Upper lobe of left lung (tissue), 6 donors: ENCODE data around the gene MYOM1. TPM values are rescaled to one million over a fixed set of nuclear protein-coding genes. Genes with fewer than 3 reads are reported as not detected.
A peak's percentile ranks its signal among the peaks of the same experiment; 100 is the strongest.

ENCODE experiments used
- ATAC-seq, 2 donors: fragments of 200-7000 bp; cut with Tn5 transposase; one replicate each; pipeline ENCODE4 v1.9.1; 2022; ENCODE audit warnings: mild to moderate bottlenecking in 2 of 2, moderate library complexity in 2 of 2; ENCODE audit not compliant: low FRiP score in 2 of 2
- DNase-seq, 2 donors: peaks; one replicate each; pipeline ENCODE4 v3.0.0-alpha.2; 2019 to 2020
- H3K27ac ChIP-seq, 4 donors: fragments of 200-600 bp; sonication (generic); one replicate each; pipeline ENCODE4 v1.5.1; 2016 to 2019
- H3K27me3 ChIP-seq, 4 donors: fragments of 200-600 bp; sonication (generic); one replicate each; pipeline ENCODE4 v1.5.1; 2017 to 2019
- H3K36me3 ChIP-seq, 4 donors: fragments of 200-600 bp; sonication (generic); one replicate each; pipeline ENCODE4 v1.5.1; 2016 to 2019
- H3K4me1 ChIP-seq, 4 donors: fragments of 200-600 bp; sonication (generic); one replicate each; pipeline ENCODE4 v1.5.1; 2018 to 2019
- H3K4me3 ChIP-seq, 4 donors: fragments of 200-600 bp; sonication (generic); one replicate each; pipeline ENCODE4 v1.5.1; 2017 to 2019; ENCODE audit warnings: mild to moderate bottlenecking in 2 of 4, moderate library complexity in 1 of 4
- H3K9me3 ChIP-seq, 4 donors: fragments of 200-600 bp; sonication (generic); one replicate each; pipeline ENCODE4 v1.5.1; 2018 to 2019
- EP300 ChIP-seq, 4 donors: sonication (generic); formaldehyde crosslinking; IDR thresholded peaks; one replicate each; pipeline ENCODE4 v1.5.1; 2017; ENCODE audit warnings: antibody characterized with exemption in 4 of 4, control low read depth in 2 of 4
- POLR2A ChIP-seq, 4 donors: fragments of 450-650 bp; IDR thresholded peaks; one replicate each; pipeline ENCODE4 v1.5.1; 2016 to 2017; ENCODE audit warnings: antibody characterized with exemption in 4 of 4, mild to moderate bottlenecking in 2 of 4
- POLR2AphosphoS5 ChIP-seq, 2 donors: sonication (generic); formaldehyde crosslinking; IDR thresholded peaks; one replicate each; pipeline ENCODE4 v1.5.1; 2017; ENCODE audit warnings: antibody characterized with exemption in 2 of 2
- WGBS, 2 donors: methylation state at CpG; one replicate each; pipeline ENCODE4 v1.1.5; 2017 to 2018; 5-methylcytosine and 5-hydroxymethylcytosine counted together
- total RNA-seq, 6 donors: library from RNA; depleted of rRNA in 4 of 6; stranded (reverse); fragments of >200 nt in 4 of 6; gene quantifications; one replicate each; pipeline versions ENCODE4 v1.1.0 to v1.2.1, GENCODE V29; 2016 to 2021
- TF ChIP-seq, protein P1 (sequence below), 6 experiments: fragments of 450-650 bp in 4 of 6; fragments of 200-600 bp in 2 of 6; sonication (generic) in 2 of 6; IDR thresholded peaks; one replicate each; pipeline ENCODE4 v1.5.1; 2016 to 2019; ENCODE audit warnings: antibody characterized with exemption in 6 of 6
- donor health status: DM: no; HTN: no; CAD: no; lungs with moderate emphysema.
- donor health status: DM: no; HTN: yes; CAD: no; lungs with severe emphysema.

Gene MYOM1
- total RNA-seq, 6 donors from 2014 or later = 0.76 to 11.2 (median 2.2) TPM

DNA sequence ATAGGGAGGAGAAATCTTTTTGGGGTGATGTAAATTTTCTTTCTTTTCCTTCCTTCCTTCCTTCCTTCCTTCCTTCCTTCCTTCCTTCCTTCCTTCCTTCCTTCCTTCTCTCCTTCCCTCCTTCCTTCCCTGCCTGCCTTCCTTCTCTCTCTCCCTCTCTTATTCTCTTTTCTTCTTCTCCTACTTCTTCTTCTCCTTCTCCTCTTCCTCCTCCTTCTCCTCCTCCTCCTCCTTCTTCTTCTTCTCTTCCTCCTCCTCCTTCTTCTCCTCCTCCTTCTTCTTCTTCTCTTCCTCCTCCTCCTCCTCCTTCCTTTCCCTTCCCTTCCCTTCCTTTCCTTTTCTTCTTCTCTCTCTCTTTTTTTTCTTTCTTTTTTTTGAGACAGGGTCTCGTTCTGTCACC, 59.9 kb downstream of the MYOM1 start:
- no peak for ATAC-seq
- Histone ChIP-seq H3K4me1 (peaks cover 0 to 13% (median 2%) of the 10 kb centered on the region in 4 donors), H3K27me3 (no peaks in the 10 kb centered on the region), H3K4me3 (no peak overlapping the region), H3K27ac (no peak overlapping the region), H3K36me3 (no peaks in the 10 kb centered on the region), H3K9me3 (no peaks in the 10 kb centered on the region)
- no peak for DNase-seq
- 92 to 100% methylated on average over 1 of the region's 1 CpG for WGBS, 2 donors
- no peak for TF ChIP-seq POLR2A (IDR thresholded peaks at IDR 0.05)
- no peak for TF ChIP-seq POLR2AphosphoS5 (IDR thresholded peaks at IDR 0.05)
- TF ChIP-seq, protein P1, sequence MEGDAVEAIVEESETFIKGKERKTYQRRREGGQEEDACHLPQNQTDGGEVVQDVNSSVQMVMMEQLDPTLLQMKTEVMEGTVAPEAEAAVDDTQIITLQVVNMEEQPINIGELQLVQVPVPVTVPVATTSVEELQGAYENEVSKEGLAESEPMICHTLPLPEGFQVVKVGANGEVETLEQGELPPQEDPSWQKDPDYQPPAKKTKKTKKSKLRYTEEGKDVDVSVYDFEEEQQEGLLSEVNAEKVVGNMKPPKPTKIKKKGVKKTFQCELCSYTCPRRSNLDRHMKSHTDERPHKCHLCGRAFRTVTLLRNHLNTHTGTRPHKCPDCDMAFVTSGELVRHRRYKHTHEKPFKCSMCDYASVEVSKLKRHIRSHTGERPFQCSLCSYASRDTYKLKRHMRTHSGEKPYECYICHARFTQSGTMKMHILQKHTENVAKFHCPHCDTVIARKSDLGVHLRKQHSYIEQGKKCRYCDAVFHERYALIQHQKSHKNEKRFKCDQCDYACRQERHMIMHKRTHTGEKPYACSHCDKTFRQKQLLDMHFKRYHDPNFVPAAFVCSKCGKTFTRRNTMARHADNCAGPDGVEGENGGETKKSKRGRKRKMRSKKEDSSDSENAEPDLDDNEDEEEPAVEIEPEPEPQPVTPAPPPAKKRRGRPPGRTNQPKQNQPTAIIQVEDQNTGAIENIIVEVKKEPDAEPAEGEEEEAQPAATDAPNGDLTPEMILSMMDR (IDR thresholded peaks at IDR 0.05) = no peak
- no peak for TF ChIP-seq EP300 (IDR thresholded peaks at IDR 0.05)

DNA sequence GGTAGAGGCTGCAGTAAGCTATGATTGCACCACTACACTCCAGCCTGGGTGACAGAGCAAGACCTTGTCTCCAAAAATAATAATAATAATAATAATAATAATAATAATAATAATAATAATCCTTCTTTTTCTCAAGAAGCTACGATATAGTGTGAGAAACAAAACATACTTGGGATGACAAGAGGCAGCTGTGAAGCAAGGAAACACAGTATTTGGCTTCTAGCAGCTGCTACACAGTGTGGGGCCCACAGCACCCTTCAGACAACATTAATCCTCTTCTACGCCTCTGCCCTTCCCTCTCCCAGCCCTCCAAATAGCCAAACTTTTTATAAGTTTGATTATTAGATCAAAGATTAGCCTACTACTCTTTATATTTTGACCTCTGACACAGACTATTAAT, 62.2 kb downstream of the MYOM1 start:
- 75 to 84% methylated on average over 2 of the region's 2 CpGs for WGBS, 2 donors
- TF ChIP-seq, protein P1 (IDR thresholded peaks at IDR 0.05) = no peak
- no peak for TF ChIP-seq POLR2AphosphoS5 (IDR thresholded peaks at IDR 0.05)
- no peak for TF ChIP-seq EP300 (IDR thresholded peaks at IDR 0.05)
- no peak for TF ChIP-seq POLR2A (IDR thresholded peaks at IDR 0.05)
- DNase-seq (no peak), ATAC-seq (no peak)
- H3K4me1 ChIP-seq = peaks cover 0 to 13% (median 2%) of the 10 kb centered on the region in 4 donors
- no peak overlapping the region for H3K4me3 ChIP-seq
- no peaks in the 10 kb centered on the region for H3K36me3 ChIP-seq
- no peak overlapping the region for H3K27ac ChIP-seq
- H3K9me3 ChIP-seq = no peaks in the 10 kb centered on the region
- H3K27me3 ChIP-seq = no peaks in the 10 kb centered on the region

DNA sequence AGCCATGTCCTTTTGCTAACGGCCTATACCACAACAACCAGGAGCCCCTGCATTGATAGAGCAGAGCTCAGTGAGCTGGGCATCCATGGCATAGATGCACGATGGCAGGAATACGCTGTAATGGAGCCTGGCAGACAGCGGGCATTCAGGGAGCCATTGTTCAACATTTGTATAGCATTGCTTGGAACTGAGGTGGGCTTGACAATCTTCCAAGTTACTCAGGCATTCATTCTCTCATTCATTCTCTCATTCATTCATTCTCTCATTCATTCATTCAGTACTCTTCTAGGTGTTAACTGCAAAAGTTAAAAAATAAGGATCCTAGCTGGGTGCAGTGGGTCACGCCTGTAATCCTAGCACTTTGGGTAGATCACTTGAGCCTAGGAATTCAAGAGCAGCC, 62.7 kb downstream of the MYOM1 start:
- no peaks in the 10 kb centered on the region for H3K36me3 ChIP-seq
- TF ChIP-seq EP300 (IDR thresholded peaks at IDR 0.05) (no peak), POLR2A (IDR thresholded peaks at IDR 0.05) (no peak), POLR2AphosphoS5 (IDR thresholded peaks at IDR 0.05) (no peak)
- TF ChIP-seq, protein P1 (IDR thresholded peaks at IDR 0.05) = no peak
- no peaks in the 10 kb centered on the region for H3K9me3 ChIP-seq
- DNase-seq = no peak
- H3K4me3 ChIP-seq = no peak overlapping the region
- H3K27me3 ChIP-seq = no peaks in the 10 kb centered on the region
- WGBS, 2 donors = 87 to 99% methylated on average over 5 of the region's 5 CpGs
- H3K27ac ChIP-seq = no peak overlapping the region
- no peak for ATAC-seq
- peaks cover 0 to 13% (median 2%) of the 10 kb centered on the region in 4 donors for H3K4me1 ChIP-seq

DNA sequence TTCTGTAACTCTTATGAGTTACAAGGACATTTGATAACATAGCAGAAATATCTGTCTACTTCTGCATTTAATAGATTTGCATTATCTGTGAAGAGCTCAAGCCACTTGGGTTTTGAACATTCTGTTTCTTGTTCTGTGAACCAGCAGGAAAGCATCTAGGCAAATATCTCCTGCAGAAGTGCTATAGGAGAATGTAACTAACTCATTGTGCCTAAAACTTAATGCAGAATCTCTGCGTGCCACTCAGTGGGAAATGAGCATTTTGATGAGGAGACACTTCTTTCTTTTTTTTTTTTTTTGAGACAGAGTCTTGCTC, 63.5 kb downstream of the MYOM1 start:
- ATAC-seq (no peak), DNase-seq (no peak)
- no peaks in the 10 kb centered on the region for H3K9me3 ChIP-seq
- peak overlapping the region; percentile 16 to 74 (median 56) for H3K27ac ChIP-seq
- H3K4me1 ChIP-seq = peaks cover 0 to 13% (median 2%) of the 10 kb centered on the region in 4 donors
- WGBS, 2 donors = 64 to 76% methylated on average over 1 of the region's 1 CpG
- H3K36me3 ChIP-seq = no peaks in the 10 kb centered on the region
- TF ChIP-seq POLR2A (IDR thresholded peaks at IDR 0.05) (no peak), EP300 (IDR thresholded peaks at IDR 0.05) (no peak), POLR2AphosphoS5 (IDR thresholded peaks at IDR 0.05) (no peak)
- TF ChIP-seq, protein P1 (IDR thresholded peaks at IDR 0.05) = no peak
- H3K4me3 ChIP-seq = no peak overlapping the region
- no peaks in the 10 kb centered on the region for H3K27me3 ChIP-seq

DNA sequence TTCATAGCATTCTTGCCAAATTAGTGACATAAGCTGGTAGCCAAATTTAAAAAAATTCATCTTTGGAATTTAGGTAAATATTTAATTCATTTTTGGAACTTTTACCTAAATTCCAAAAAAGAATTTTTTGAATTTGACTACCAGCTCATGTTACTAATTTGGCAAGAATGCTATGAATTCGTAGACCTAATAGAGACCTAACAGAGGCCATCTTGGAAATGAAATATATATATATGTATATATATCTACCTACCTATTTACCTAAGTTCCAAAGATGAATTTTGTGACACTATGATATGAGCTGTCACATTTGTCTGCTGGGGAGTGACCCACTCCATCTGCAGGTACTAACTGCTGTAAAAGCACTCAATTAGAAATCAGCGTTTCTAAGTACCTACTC, 65.6 kb downstream of the MYOM1 start:
- H3K36me3 ChIP-seq = no peaks in the 10 kb centered on the region
- H3K27me3 ChIP-seq = no peaks in the 10 kb centered on the region
- H3K4me1 ChIP-seq = peaks cover 0 to 13% (median 2%) of the 10 kb centered on the region in 4 donors
- TF ChIP-seq, protein P1 (IDR thresholded peaks at IDR 0.05) = no peak
- TF ChIP-seq POLR2AphosphoS5 (IDR thresholded peaks at IDR 0.05) = no peak
- no peak for TF ChIP-seq POLR2A (IDR thresholded peaks at IDR 0.05)
- TF ChIP-seq EP300 (IDR thresholded peaks at IDR 0.05) = no peak
- H3K4me3 ChIP-seq = no peak overlapping the region
- H3K27ac ChIP-seq = no peak overlapping the region
- WGBS, 2 donors = 78 to 80% methylated on average over 2 of the region's 2 CpGs
- ATAC-seq (no peak), DNase-seq (no peak)
- no peaks in the 10 kb centered on the region for H3K9me3 ChIP-seq
